H9 (cell line): ENCODE measurements around the gene RFFL. TPM values are rescaled to one million over a fixed set of nuclear protein-coding genes. Genes with fewer than 3 reads are reported as not detected.

Experiments used
- DNase-seq: peaks from one replicate; pipeline ENCODE4 v3.0.0-alpha.2; 2017
- H2AFZ ChIP-seq: one replicate; pipeline ENCODE4 v1.6.1; 2013; ENCODE audit warnings: mild to moderate bottlenecking, low read length, control low read depth, moderate library complexity
- H2AK5ac ChIP-seq: 2 replicates; pipeline ENCODE4 v1.6.1; 2013; ENCODE audit warnings: low read length, control low read depth, mixed read lengths; ENCODE audit not compliant: insufficient read length
- H2BK120ac ChIP-seq: one replicate; pipeline ENCODE4 v1.6.1; 2013; ENCODE audit warnings: low read depth, mild to moderate bottlenecking, low read length, control low read depth, inconsistent platforms; ENCODE audit not compliant: poor library complexity, severe bottlenecking
- H2BK12ac ChIP-seq: 2 replicates; pipeline ENCODE4 v1.6.1; 2013; ENCODE audit warnings: low read length, control low read depth, mixed read lengths, low read depth; ENCODE audit not compliant: insufficient read length
- H2BK15ac ChIP-seq: 2 replicates; pipeline ENCODE4 v1.6.1; 2013; ENCODE audit warnings: low read depth, low read length, control low read depth
- H2BK20ac ChIP-seq: one replicate; pipeline ENCODE4 v1.6.1; 2013; ENCODE audit warnings: low read depth, mild to moderate bottlenecking, low read length, control low read depth, inconsistent platforms; ENCODE audit not compliant: poor library complexity, severe bottlenecking
- H2BK5ac ChIP-seq: 2 replicates; pipeline ENCODE4 v1.6.1; 2013; ENCODE audit warnings: low read length, control low read depth, mixed read lengths; ENCODE audit not compliant: insufficient read length
- H3K14ac ChIP-seq: 2 replicates; pipeline ENCODE4 v1.6.1; 2013; ENCODE audit warnings: low read length, control low read depth; ENCODE audit not compliant: insufficient read depth
- H3K18ac ChIP-seq: 2 replicates; pipeline ENCODE4 v1.6.1; 2013; ENCODE audit warnings: low read depth, mild to moderate bottlenecking, mixed read lengths, low read length, control low read depth; ENCODE audit not compliant: insufficient read length
- H3K23ac ChIP-seq: 2 replicates; pipeline ENCODE4 v1.6.1; 2013; ENCODE audit warnings: low read length, control low read depth, mixed read lengths, low read depth; ENCODE audit not compliant: insufficient read length
- H3K23me2 ChIP-seq: 2 replicates; pipeline ENCODE4 v1.6.1; 2013; ENCODE audit warnings: low read depth, mild to moderate bottlenecking, mixed read lengths, low read length, control low read depth; ENCODE audit not compliant: insufficient read length, poor library complexity, severe bottlenecking
- H3K27ac ChIP-seq: 2 replicates; pipeline ENCODE4 v1.5.1; 2013; ENCODE audit warnings: low read length, control low read depth, mixed read lengths, low read depth; ENCODE audit not compliant: insufficient read length
- H3K27me3 ChIP-seq: 2 replicates; pipeline ENCODE4 v1.6.1; 2013; ENCODE audit warnings: low read length, control low read depth, inconsistent platforms; ENCODE audit not compliant: insufficient read depth
- H3K4ac ChIP-seq: 2 replicates; pipeline ENCODE4 v1.6.1; 2013; ENCODE audit warnings: low read depth, mild to moderate bottlenecking, control low read depth, inconsistent platforms, low read length, moderate library complexity
- H3K4me1 ChIP-seq: 2 replicates; pipeline ENCODE4 v1.6.1; 2013; ENCODE audit warnings: low read length, control low read depth, inconsistent platforms; ENCODE audit not compliant: insufficient read depth
- H3K4me2 ChIP-seq: 2 replicates; pipeline ENCODE4 v1.6.1; 2013; ENCODE audit warnings: low read length, control low read depth, mixed read lengths; ENCODE audit not compliant: insufficient read length, insufficient read depth
- H3K56ac ChIP-seq: 2 replicates; pipeline ENCODE4 v1.6.1; 2013; ENCODE audit warnings: low read depth, mild to moderate bottlenecking, mixed read lengths, low read length, control low read depth; ENCODE audit not compliant: insufficient read length
- H3K79me1 ChIP-seq: 2 replicates; pipeline ENCODE4 v1.6.1; 2013; ENCODE audit warnings: low read depth, mild to moderate bottlenecking, moderate library complexity, low read length, control low read depth, inconsistent platforms; ENCODE audit not compliant: insufficient read depth, poor library complexity, severe bottlenecking
- H3K79me2 ChIP-seq: 2 replicates; pipeline ENCODE4 v1.6.1; 2013; ENCODE audit warnings: low read length, control low read depth, inconsistent platforms; ENCODE audit not compliant: insufficient read depth
- H3K9ac ChIP-seq: 2 replicates; pipeline ENCODE4 v1.6.1; 2013; ENCODE audit warnings: low read length, control low read depth, mixed read lengths; ENCODE audit not compliant: insufficient read length; ENCODE audit errors: extremely low read depth
- H3K9me3 ChIP-seq: one replicate; pipeline ENCODE4 v1.6.1; 2013; ENCODE audit warnings: low read depth, low read length, inconsistent platforms; ENCODE audit not compliant: control insufficient read depth
- H3T11ph ChIP-seq: one replicate; pipeline ENCODE4 v1.6.1; 2013; ENCODE audit warnings: mild to moderate bottlenecking, low read length, control low read depth, inconsistent platforms
- H4K20me1 ChIP-seq: one replicate; pipeline ENCODE4 v1.6.1; 2013; ENCODE audit not compliant: control insufficient read depth, insufficient read length, insufficient read depth
- H4K5ac ChIP-seq: 2 replicates; pipeline ENCODE4 v1.6.1; 2013; ENCODE audit warnings: low read depth, mild to moderate bottlenecking, mixed read lengths, low read length, control low read depth; ENCODE audit not compliant: insufficient read length
- H4K8ac ChIP-seq: replicated peaks from 2 replicates; pipeline ENCODE4 v1.6.1; 2013; ENCODE audit warnings: low read length, control low read depth, mixed read lengths, low read depth; ENCODE audit not compliant: insufficient read length
- H4K91ac ChIP-seq: 2 replicates; pipeline ENCODE4 v1.6.1; 2013; ENCODE audit warnings: low read depth, mild to moderate bottlenecking, moderate library complexity, mixed read lengths, low read length, control low read depth; ENCODE audit not compliant: insufficient read length
- H3K27ac Mint-ChIP-seq, 3 experiments: 2 replicates in 2 of 3; 3 replicates in 1 of 3; pipeline ENCODE4 v1.8.0; 2020 to 2021; ENCODE audit warnings: mixed read lengths in 3 of 3, mild to moderate bottlenecking in 1 of 3, moderate library complexity in 1 of 3
- H3K27me3 Mint-ChIP-seq: 2 replicates; pipeline ENCODE4 v1.8.0; 2021; ENCODE audit warnings: low read depth, mild to moderate bottlenecking, moderate library complexity, mixed read lengths
- H3K36me3 Mint-ChIP-seq, 3 experiments: 2 replicates in 2 of 3; 3 replicates in 1 of 3; pipeline ENCODE4 v1.8.0; 2020 to 2021; ENCODE audit warnings: low read depth in 3 of 3, mixed read lengths in 3 of 3; ENCODE audit not compliant: insufficient read depth in 1 of 3
- H3K4me1 Mint-ChIP-seq, 2 experiments: 2 replicates each; pipeline ENCODE4 v1.8.0; 2020; ENCODE audit warnings: mixed read lengths in 2 of 2
- H3K4me3 Mint-ChIP-seq, 2 experiments: 2 replicates in 1 of 2; 3 replicates in 1 of 2; pipeline ENCODE4 v1.8.0; 2020 to 2021; ENCODE audit warnings: mild to moderate bottlenecking in 2 of 2, mixed read lengths in 2 of 2, moderate library complexity in 1 of 2
- H3K9me3 Mint-ChIP-seq, 2 experiments: 2 replicates in 1 of 2; 3 replicates in 1 of 2; pipeline ENCODE4 v1.8.0; 2020; ENCODE audit warnings: mild to moderate bottlenecking in 2 of 2, mixed read lengths in 2 of 2, moderate library complexity in 1 of 2
- WGBS: extraction: QIAGEN DNeasy Blood & Tissue Kit; methylation state at CpG from one replicate; pipeline ENCODE4 v1.1.7; 2013; ENCODE audit warnings: missing lambda C conversion rate, low lambda C conversion rate, mixed read lengths; ENCODE audit not compliant: insufficient read length; ENCODE audit errors: extremely low coverage; 5-methylcytosine and 5-hydroxymethylcytosine counted together
- total RNA-seq: library from RNA; stranded (reverse); gene quantifications from 2 replicates; pipeline ENCODE4 v1.2.1, GENCODE V29; 2021
- TF ChIP-seq, protein P1 (sequence below): fragments of 200-600 bp; sonication (generic); conservative IDR thresholded peaks from 3 replicates; pipeline ENCODE4 v1.8.0; 2021; ENCODE audit warnings: antibody characterized with exemption, mild to moderate bottlenecking

RFFL gene
- total RNA-seq, 1 experiment from 2014 or later = 21.1 TPM

DNA sequence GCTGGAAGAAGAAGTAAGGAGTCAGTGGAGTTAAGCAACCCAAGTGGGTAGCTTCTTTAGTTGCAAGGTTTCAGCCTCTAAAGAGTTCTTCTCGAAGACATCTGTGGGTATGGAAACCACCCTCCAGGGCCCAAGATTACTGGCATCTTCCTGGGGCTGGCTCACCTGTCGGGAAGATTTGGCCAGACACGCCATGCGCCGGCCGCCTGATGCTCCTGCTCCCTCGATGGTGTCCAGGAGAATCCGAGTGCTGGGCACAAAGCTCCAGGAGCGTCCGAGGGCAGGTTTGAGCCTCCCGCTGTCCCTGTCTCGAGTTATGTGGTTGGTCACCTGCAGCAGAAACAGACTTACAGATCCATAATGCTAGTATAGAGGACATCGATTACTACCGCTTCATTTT lies 37.5 kb upstream of the RFFL start:
- no peaks in the 10 kb centered on the region for H3K9me3 Mint-ChIP-seq
- Histone ChIP-seq H2BK5ac (no peak overlapping the region), H2BK20ac (no peak overlapping the region), H2BK15ac (no peak overlapping the region), H3K27me3 (no peaks in the 10 kb centered on the region), H2AFZ (no peak overlapping the region), H3K9me3 (no peaks in the 10 kb centered on the region), H3K23me2 (no peaks in the 10 kb centered on the region), H2BK12ac (no peak overlapping the region), H2AK5ac (no peak overlapping the region), H3K4ac (no peak overlapping the region), H3K79me2 (no peaks in the 10 kb centered on the region), H3K18ac (no peak overlapping the region), H3K4me1 (no peaks in the 10 kb centered on the region), H4K5ac (no peak overlapping the region), H4K8ac (no peak overlapping the region), H3K14ac (no peak overlapping the region), H4K91ac (no peak overlapping the region), H2BK120ac (no peak overlapping the region), H3K79me1 (no peaks in the 10 kb centered on the region), H3K23ac (no peak overlapping the region), H4K20me1 (no peaks in the 10 kb centered on the region), H3K9ac (no peak overlapping the region), H3T11ph (no peak overlapping the region), H3K4me2 (no peak overlapping the region), H3K27ac (no peak overlapping the region), H3K56ac (no peak overlapping the region)
- H3K27ac Mint-ChIP-seq = no peak overlapping the region; a peak in 1 of 7 replicates
- TF ChIP-seq, protein P1, sequence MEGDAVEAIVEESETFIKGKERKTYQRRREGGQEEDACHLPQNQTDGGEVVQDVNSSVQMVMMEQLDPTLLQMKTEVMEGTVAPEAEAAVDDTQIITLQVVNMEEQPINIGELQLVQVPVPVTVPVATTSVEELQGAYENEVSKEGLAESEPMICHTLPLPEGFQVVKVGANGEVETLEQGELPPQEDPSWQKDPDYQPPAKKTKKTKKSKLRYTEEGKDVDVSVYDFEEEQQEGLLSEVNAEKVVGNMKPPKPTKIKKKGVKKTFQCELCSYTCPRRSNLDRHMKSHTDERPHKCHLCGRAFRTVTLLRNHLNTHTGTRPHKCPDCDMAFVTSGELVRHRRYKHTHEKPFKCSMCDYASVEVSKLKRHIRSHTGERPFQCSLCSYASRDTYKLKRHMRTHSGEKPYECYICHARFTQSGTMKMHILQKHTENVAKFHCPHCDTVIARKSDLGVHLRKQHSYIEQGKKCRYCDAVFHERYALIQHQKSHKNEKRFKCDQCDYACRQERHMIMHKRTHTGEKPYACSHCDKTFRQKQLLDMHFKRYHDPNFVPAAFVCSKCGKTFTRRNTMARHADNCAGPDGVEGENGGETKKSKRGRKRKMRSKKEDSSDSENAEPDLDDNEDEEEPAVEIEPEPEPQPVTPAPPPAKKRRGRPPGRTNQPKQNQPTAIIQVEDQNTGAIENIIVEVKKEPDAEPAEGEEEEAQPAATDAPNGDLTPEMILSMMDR = no peak
- no peak for DNase-seq
- H3K4me1 Mint-ChIP-seq = no peaks in the 10 kb centered on the region
- no peaks in the 10 kb centered on the region for H3K27me3 Mint-ChIP-seq
- no peak overlapping the region for H3K4me3 Mint-ChIP-seq
- H3K36me3 Mint-ChIP-seq = peaks cover 2 to 45% (median 40%) of the 10 kb centered on the region in 3 experiments; a peak in 6 of 7 replicates
- WGBS = no CpG with 5 or more reads among the region's 14 CpGs
